ENCODE data around the gene CPSF4L.

GRCh38 chr17:73205459-73205961, 56.2 kb downstream of the CPSF4L start:
- TF ChIP-seq EZH2 (IDR thresholded peaks at IDR 0.05) (no peak), POLR2AphosphoS5 (IDR thresholded peaks at IDR 0.05; ENCODE audit: borderline replicate concordance, low read depth, low read length) (no peak), FOXP2 (optimal IDR thresholded peaks at IDR 0.05; ENCODE audit: control extremely low read depth, extremely low read length, insufficient read depth) (no peak)

Measured in SK-N-MC (cell line).